ENCODE results near the gene LDHD.

LDHD gene

GRCh38 chr16:75105306-75106061 lies 11.1 kb downstream of the LDHD start:
- H3K4me3 ChIP-seq (ENCODE audit: low read depth, low read length), result no peak overlapping the region
- TF ChIP-seq CTCF (IDR thresholded peaks at IDR 0.05; ENCODE audit: borderline replicate concordance, insufficient read depth, low read depth, low read length), result no peak

GRCh38 chr16:75104836-75105235 lies 11.7 kb downstream of the LDHD start:
- TF ChIP-seq CTCF (IDR thresholded peaks at IDR 0.05; ENCODE audit: borderline replicate concordance, insufficient read depth, low read depth, low read length), result no peak
- no peak overlapping the region for H3K4me3 ChIP-seq (ENCODE audit: low read depth, low read length)

- no peak overlapping the region for H3K4me3 ChIP-seq (ENCODE audit: low read depth, low read length)
- TF ChIP-seq CTCF (IDR thresholded peaks at IDR 0.05; ENCODE audit: borderline replicate concordance, insufficient read depth, low read depth, low read length), result no peak
Observed at GRCh38 chr16:75103994-75104393, 12.6 kb downstream of the LDHD start.

- H3K4me3 ChIP-seq (ENCODE audit: low read depth, low read length), result no peak overlapping the region
- TF ChIP-seq CTCF (IDR thresholded peaks at IDR 0.05; ENCODE audit: borderline replicate concordance, insufficient read depth, low read depth, low read length), result no peak
Observed at GRCh38 chr16:75102595-75102994, 14.0 kb downstream of the LDHD start.

GRCh38 chr16:75101635-75102034 lies 14.9 kb downstream of the LDHD start:
- TF ChIP-seq CTCF (IDR thresholded peaks at IDR 0.05; ENCODE audit: borderline replicate concordance, insufficient read depth, low read depth, low read length), result no peak
- H3K4me3 ChIP-seq (ENCODE audit: low read depth, low read length), result no peak overlapping the region

GRCh38 chr16:75100603-75100990 lies 16.0 kb downstream of the LDHD start:
- no peak overlapping the region for H3K4me3 ChIP-seq (ENCODE audit: low read depth, low read length)
- no peak for TF ChIP-seq CTCF (IDR thresholded peaks at IDR 0.05; ENCODE audit: borderline replicate concordance, insufficient read depth, low read depth, low read length)

Data from GM12875 (cell line).